ENCODE results near the gene NPDC1. TPM values are rescaled to one million over a fixed set of nuclear protein-coding genes. Genes with fewer than 3 reads are reported as not detected.

The NPDC1 gene
- total and polyA plus RNA-seq, 2 of the 8 experiments (the other 6 are each of a cell fraction or from before 2014, with no cell fraction given), result 26.2 to 44.1 TPM

GRCh38 chr9:137064027-137064879 is 18.3 kb upstream of the NPDC1 start (continued):
- TF ChIP-seq USF2 (IDR thresholded peaks at IDR 0.05; ENCODE audit: low read length), result no peak
- peak; percentile 61 to 72 for TF ChIP-seq RAD21 (IDR thresholded peaks at IDR 0.05 in 1 of 2, conservative IDR thresholded peaks at IDR 0.05 in 1 of 2; ENCODE audit: low read depth in 2 of 2, low read length in 2 of 2)
- TF ChIP-seq NANOG (IDR thresholded peaks at IDR 0.05; ENCODE audit: insufficient read depth, low read depth, low read length, poor library complexity, severe bottlenecking), result no peak
- peak; percentile 72; the same call in 1 of the 2 replicates for TF ChIP-seq GABPA (IDR thresholded peaks at IDR 0.05; ENCODE audit: borderline replicate concordance, insufficient read depth, low read length)
- no peak for TF ChIP-seq FOSL1 (IDR thresholded peaks at IDR 0.05; ENCODE audit: insufficient read depth, low read depth, low read length)
